Colonic mucosa (tissue), 4 donors: ENCODE data around the gene MPIG6B. TPM values are rescaled to one million over a fixed set of nuclear protein-coding genes. Genes with fewer than 3 reads are reported as not detected.

ENCODE experiments used
- DNase-seq: peaks from one replicate; pipeline ENCODE4 v3.0.0-alpha.2; 2020
- H3K27ac ChIP-seq: fragments of 200-600 bp; one replicate; pipeline ENCODE4 v1.8.0; 2021
- H3K27me3 ChIP-seq: fragments of 200-600 bp; one replicate; pipeline ENCODE4 v1.8.0; 2021
- H3K36me3 ChIP-seq: fragments of 200-600 bp; one replicate; pipeline ENCODE4 v1.8.0; 2021
- H3K4me1 ChIP-seq: fragments of 200-600 bp; one replicate; pipeline ENCODE4 v1.8.0; 2021; ENCODE audit warnings: mild to moderate bottlenecking
- H3K4me3 ChIP-seq: fragments of 200-600 bp; one replicate; pipeline ENCODE4 v1.8.0; 2021
- H3K9ac ChIP-seq, 2 donors: one replicate each; pipeline ENCODE4 v1.7.0; 2013; ENCODE audit warnings: control low read depth in 2 of 2, low read depth in 2 of 2, low read length in 2 of 2
- H3K9me3 ChIP-seq: fragments of 200-600 bp; one replicate; pipeline ENCODE4 v1.8.0; 2021
- intact Hi-C: fragments of 100-400 bp; cut with DNase I; formaldehyde crosslinking; loops from one replicate; pipeline ENCODE4 v1.14.1; 2022
- total RNA-seq, 2 donors: library from RNA; stranded (reverse); fragmentation: NEBNext Ultra II Directional in 1 of 2; extraction: Animal tissue kit (Norgen Biotek cat#: 25700) in 1 of 2; gene quantifications; one replicate each; pipeline ENCODE4 v1.2.1, GENCODE V29; 2021
- TF ChIP-seq, protein P1 (sequence below): fragments of 200-600 bp; IDR thresholded peaks from one replicate; pipeline ENCODE4 v1.8.0; 2022; ENCODE audit warnings: antibody characterized with exemption, mild to moderate bottlenecking
- donor health status: healthy.
- donor health status: DM: no; HTN: no; CAD: no.
- donor health status: DM: no; HTN: no; CAD: no.

Gene MPIG6B
- total RNA-seq, 2 donors from 2014 or later, result 0.19 to 0.57 TPM

DNA sequence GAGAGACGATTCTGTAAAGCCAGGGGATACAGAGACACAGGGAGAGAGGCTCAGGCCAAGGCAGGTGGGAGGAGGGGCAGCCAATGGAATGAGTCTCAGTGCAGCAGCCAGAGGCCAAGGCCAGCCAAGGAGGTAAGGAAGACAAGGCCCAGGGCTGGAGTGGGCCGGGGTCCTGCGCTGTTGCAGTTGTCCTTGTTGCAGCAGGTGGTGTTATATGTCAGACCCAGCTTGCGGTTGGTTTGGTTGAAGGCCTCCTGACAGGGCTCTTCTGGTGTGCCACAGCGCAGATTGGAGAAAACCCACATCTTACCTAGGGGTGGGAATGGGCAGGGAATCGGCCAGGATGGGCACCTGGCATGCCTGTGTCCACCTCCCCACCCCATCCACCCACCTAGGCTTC is 4.2 kb upstream of the MPIG6B start:
- no peak for DNase-seq
- H3K36me3 ChIP-seq, result no peaks in the 10 kb centered on the region
- peaks cover under 1% of the 10 kb centered on the region for H3K4me1 ChIP-seq
- H3K9ac ChIP-seq, result no peak overlapping the region
- TF ChIP-seq, protein P1, sequence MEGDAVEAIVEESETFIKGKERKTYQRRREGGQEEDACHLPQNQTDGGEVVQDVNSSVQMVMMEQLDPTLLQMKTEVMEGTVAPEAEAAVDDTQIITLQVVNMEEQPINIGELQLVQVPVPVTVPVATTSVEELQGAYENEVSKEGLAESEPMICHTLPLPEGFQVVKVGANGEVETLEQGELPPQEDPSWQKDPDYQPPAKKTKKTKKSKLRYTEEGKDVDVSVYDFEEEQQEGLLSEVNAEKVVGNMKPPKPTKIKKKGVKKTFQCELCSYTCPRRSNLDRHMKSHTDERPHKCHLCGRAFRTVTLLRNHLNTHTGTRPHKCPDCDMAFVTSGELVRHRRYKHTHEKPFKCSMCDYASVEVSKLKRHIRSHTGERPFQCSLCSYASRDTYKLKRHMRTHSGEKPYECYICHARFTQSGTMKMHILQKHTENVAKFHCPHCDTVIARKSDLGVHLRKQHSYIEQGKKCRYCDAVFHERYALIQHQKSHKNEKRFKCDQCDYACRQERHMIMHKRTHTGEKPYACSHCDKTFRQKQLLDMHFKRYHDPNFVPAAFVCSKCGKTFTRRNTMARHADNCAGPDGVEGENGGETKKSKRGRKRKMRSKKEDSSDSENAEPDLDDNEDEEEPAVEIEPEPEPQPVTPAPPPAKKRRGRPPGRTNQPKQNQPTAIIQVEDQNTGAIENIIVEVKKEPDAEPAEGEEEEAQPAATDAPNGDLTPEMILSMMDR, result no peak
- H3K9me3 ChIP-seq, result no peaks in the 10 kb centered on the region
- H3K4me3 ChIP-seq, result no peak overlapping the region
- no peaks in the 10 kb centered on the region for H3K27me3 ChIP-seq
- intact Hi-C loops, result no loop called here
- H3K27ac ChIP-seq, result no peak overlapping the region

DNA sequence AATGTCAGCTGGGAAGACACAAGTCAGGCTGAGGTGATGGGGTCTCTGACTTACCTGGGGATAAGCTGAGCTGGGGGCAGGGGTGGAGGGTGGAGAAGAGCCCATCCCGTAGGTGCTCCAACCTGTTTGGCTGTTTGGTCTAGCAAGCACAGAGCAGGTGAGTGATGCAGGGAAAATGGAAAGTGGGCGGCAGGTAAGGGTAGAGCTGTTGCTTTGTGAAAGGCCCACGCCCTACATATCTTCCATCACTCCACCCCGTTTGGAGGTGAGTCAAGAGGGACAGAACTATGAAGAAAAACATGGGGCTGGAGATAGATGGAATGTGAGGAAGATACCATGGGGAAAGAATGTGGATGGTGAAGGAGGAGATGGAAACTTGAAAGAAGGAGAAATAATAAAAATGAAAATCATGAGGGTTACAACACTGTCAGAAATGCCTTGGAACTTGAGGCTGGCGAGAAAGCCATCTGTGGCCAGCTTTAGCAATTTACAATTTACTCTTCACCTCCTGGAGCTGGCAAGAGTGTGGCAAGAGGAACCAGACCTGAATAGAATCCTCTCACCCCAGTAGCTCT is 2.9 kb upstream of the MPIG6B start:
- TF ChIP-seq, protein P1, result no peak
- no peaks in the 10 kb centered on the region for H3K36me3 ChIP-seq
- no peak overlapping the region for H3K27ac ChIP-seq
- no peaks in the 10 kb centered on the region for H3K27me3 ChIP-seq
- no peak for DNase-seq
- H3K9ac ChIP-seq, result no peak overlapping the region
- H3K4me3 ChIP-seq, result no peak overlapping the region
- H3K4me1 ChIP-seq, result no peaks in the 10 kb centered on the region
- intact Hi-C loops, result no loop called here
- H3K9me3 ChIP-seq, result no peaks in the 10 kb centered on the region

DNA sequence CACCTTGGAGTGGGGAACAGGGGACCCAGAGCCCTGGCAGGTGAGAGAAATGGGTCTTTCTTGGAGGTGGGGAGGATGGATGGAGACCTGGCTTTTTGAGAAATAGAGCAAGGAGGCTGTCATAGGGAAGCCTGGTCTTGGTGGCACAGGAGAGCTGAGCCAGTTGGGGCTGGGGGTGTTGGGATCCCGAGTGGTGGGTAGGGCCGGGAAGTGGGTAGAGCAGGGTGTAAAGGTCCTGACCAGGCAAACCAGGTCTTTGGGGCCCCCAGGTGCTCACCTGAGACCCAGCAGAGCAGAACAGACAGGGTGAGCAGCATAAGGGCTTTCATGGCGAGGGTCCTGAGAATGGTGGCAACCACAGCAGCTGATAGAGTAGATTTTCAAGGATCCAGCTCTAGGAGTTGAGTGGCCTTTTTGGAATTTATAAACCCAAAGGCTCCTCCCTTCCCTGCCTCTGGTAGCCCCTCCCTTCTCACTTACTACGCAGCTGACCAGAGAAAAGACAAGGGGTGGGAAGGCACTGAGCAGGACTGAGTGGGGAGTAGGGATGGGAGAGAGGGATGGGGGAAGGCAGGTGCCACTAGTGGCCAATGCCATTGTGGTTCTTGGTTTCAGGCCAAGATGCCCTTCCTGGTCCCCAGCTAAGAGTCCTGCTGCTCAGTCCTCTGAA is 1.7 kb upstream of the MPIG6B start, which contains the start of gene LY6G6C:
Gene LY6G6C, minus strand, starts transcription at position 396 of the 670 bp plus-strand sequence. Its CDS starts 67 bp downstream, at position 329.
- H3K36me3 ChIP-seq, result no peaks in the 10 kb centered on the region
- intact Hi-C loops, result no loop called here
- DNase-seq, result no peak
- no peak within 1 kb of the TSS for H3K9ac ChIP-seq
- H3K9me3 ChIP-seq, result no peaks in the 10 kb centered on the region
- H3K4me3 ChIP-seq, result no peak within 1 kb of the TSS
- H3K27ac ChIP-seq, result no peak within 1 kb of the TSS
- no peaks in the 10 kb centered on the region for H3K4me1 ChIP-seq
- TF ChIP-seq, protein P1, result no peak
- no peaks in the 10 kb centered on the region for H3K27me3 ChIP-seq

DNA sequence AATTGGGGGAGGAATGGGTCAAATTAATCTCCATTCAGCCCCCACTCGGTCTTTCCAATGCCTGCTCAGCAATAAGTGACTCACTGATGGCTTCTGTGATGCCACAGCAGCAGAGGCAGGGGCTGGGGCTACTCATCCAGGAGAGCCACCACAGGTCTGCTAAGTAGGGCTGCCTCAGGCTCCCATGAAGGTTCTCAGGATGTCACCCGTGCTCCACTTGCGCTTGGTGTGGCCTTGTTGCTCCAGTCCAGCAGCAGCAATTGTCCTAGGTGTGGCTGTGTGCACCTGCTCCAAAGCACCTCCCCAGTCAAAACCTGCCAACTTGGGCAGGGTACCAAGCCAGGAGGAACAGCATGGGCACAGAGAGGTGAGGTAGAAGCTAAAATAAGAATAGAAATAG is 1.0 kb upstream of the MPIG6B start:
- no peak overlapping the region for H3K4me3 ChIP-seq
- H3K4me1 ChIP-seq, result peaks cover 6% of the 10 kb centered on the region
- DNase-seq, result no peak
- intact Hi-C loops, result no loop called here
- TF ChIP-seq, protein P1, result no peak
- no peaks in the 10 kb centered on the region for H3K27me3 ChIP-seq
- H3K27ac ChIP-seq, result no peak overlapping the region
- no peaks in the 10 kb centered on the region for H3K36me3 ChIP-seq
- no peak overlapping the region for H3K9ac ChIP-seq
- H3K9me3 ChIP-seq, result no peaks in the 10 kb centered on the region

DNA sequence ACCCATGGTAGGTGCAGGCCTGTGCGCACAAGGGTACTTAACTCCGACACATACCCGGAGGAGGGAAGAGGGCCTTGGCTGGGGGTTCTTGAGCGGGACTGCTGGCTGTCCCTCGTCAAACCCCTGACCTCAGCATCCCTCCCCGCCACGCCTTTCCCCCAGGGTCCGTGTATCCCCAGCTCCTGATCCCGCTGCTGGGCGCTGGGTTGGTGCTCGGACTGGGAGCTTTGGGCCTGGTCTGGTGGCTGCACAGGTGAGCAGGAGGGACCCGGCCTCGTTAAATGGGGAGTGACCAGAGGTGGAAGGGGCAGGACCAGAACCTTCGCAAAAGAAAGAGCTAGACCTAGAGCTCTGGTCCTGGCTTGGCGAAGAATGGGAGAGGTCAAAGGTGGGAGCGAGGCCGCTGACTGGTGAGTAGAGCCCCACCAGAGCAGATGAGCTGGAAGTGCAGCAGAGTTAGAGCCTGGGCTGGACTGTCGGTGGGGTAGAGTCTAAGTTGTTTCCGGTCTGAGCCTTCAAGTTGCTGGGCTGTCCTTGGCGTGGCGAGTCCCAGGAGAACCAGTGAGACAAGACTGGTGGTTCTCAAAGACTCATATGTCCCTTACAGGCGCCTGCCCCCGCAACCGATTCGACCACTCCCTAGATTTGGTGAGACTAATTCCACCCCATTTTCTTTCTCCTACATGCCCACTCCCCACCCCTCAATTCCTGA is 963 bp downstream of the MPIG6B start:
- H3K36me3 ChIP-seq, result no peaks in the 10 kb centered on the region
- no peak overlapping the region for H3K9ac ChIP-seq
- TF ChIP-seq, protein P1, result no peak
- intact Hi-C loops, result no loop called here
- no peaks in the 10 kb centered on the region for H3K27me3 ChIP-seq
- H3K9me3 ChIP-seq, result no peaks in the 10 kb centered on the region
- DNase-seq, result no peak
- peaks cover 13% of the 10 kb centered on the region for H3K4me1 ChIP-seq
- no peak overlapping the region for H3K4me3 ChIP-seq
- no peak overlapping the region for H3K27ac ChIP-seq
